ENCODE data around the gene ZNF846.
A peak's percentile ranks its signal among the peaks of the same experiment; 100 is the strongest.

ZNF846 gene

GRCh38 chr19:9768175-9769112, at the start of gene ZNF846:
Gene ZNF846, minus strand, starts transcription at chr19:9768738. Its CDS starts 3,788 bp downstream, at chr19:9764950.
- Histone ChIP-seq H3K36me3 (ENCODE audit: control insufficient read depth in 1 of 2, insufficient read depth in 2 of 2, low read length in 2 of 2) (no peaks in the 10 kb centered on the region), H3K27ac (ENCODE audit: low read depth, low read length) (peak within 1 kb of the TSS; percentile 93), H3K9me3 (ENCODE audit: control insufficient read depth in 1 of 2, low read length in 2 of 2) (peaks cover under 1 to 3% of the 10 kb centered on the region in 2 donors), H3K4me3 (ENCODE audit: low read depth in 1 of 2, low read length in 2 of 2) (peak within 1 kb of the TSS; percentile 85 to 97), H3K9ac (ENCODE audit: low read depth in 1 of 2, low read length in 2 of 2) (peak within 1 kb of the TSS; percentile 90 to 95), H3K27me3 (ENCODE audit: control insufficient read depth in 1 of 2, insufficient read depth in 2 of 2, low read length in 2 of 2) (no peaks in the 10 kb centered on the region), H3K4me1 (ENCODE audit: control insufficient read depth in 1 of 2, insufficient read depth in 2 of 2, low read length in 2 of 2) (peaks cover 0 to 11% of the 10 kb centered on the region in 2 donors)

- H3K4me1 ChIP-seq (ENCODE audit: control insufficient read depth in 1 of 2, insufficient read depth in 2 of 2, low read length in 2 of 2): peaks cover 17 to 20% of the 10 kb centered on the region in 2 donors
- peak overlapping the region; percentile 99 for H3K27ac ChIP-seq (ENCODE audit: low read depth, low read length)
- no peaks in the 10 kb centered on the region for H3K27me3 ChIP-seq (ENCODE audit: control insufficient read depth in 1 of 2, insufficient read depth in 2 of 2, low read length in 2 of 2)
- H3K9me3 ChIP-seq (ENCODE audit: control insufficient read depth in 1 of 2, low read length in 2 of 2): peaks cover 0 to 3% of the 10 kb centered on the region in 2 donors
- peak overlapping the region; percentile 74 to 90 for H3K4me3 ChIP-seq (ENCODE audit: low read depth in 1 of 2, low read length in 2 of 2)
- H3K36me3 ChIP-seq (ENCODE audit: control insufficient read depth in 1 of 2, insufficient read depth in 2 of 2, low read length in 2 of 2): peaks cover 0 to 4% of the 10 kb centered on the region in 2 donors
- H3K9ac ChIP-seq (ENCODE audit: low read depth in 1 of 2, low read length in 2 of 2): peak overlapping the region; percentile 88 to 94
Observed at GRCh38 chr19:9818175-9818733, 49.7 kb upstream of the ZNF846 start.

- Histone ChIP-seq H3K4me3 (ENCODE audit: low read depth in 1 of 2, low read length in 2 of 2) (no peak overlapping the region), H3K9ac (ENCODE audit: low read depth in 1 of 2, low read length in 2 of 2) (no peak overlapping the region), H3K9me3 (ENCODE audit: control insufficient read depth in 1 of 2, low read length in 2 of 2) (peaks cover 0 to 3% of the 10 kb centered on the region in 2 donors), H3K4me1 (ENCODE audit: control insufficient read depth in 1 of 2, insufficient read depth in 2 of 2, low read length in 2 of 2) (no peaks in the 10 kb centered on the region), H3K27ac (ENCODE audit: low read depth, low read length) (no peak overlapping the region), H3K36me3 (ENCODE audit: control insufficient read depth in 1 of 2, insufficient read depth in 2 of 2, low read length in 2 of 2) (peaks cover 13 to 49% of the 10 kb centered on the region in 2 donors), H3K27me3 (ENCODE audit: control insufficient read depth in 1 of 2, insufficient read depth in 2 of 2, low read length in 2 of 2) (no peaks in the 10 kb centered on the region)
Observed at GRCh38 chr19:9811139-9811538, 42.6 kb upstream of the ZNF846 start.

GRCh38 chr19:9808855-9809824, 40.6 kb upstream of the ZNF846 start:
- Histone ChIP-seq H3K27ac (ENCODE audit: low read depth, low read length) (no peak overlapping the region), H3K9ac (ENCODE audit: low read depth in 1 of 2, low read length in 2 of 2) (no peak overlapping the region), H3K27me3 (ENCODE audit: control insufficient read depth in 1 of 2, insufficient read depth in 2 of 2, low read length in 2 of 2) (no peaks in the 10 kb centered on the region), H3K4me3 (ENCODE audit: low read depth in 1 of 2, low read length in 2 of 2) (no peak overlapping the region), H3K4me1 (ENCODE audit: control insufficient read depth in 1 of 2, insufficient read depth in 2 of 2, low read length in 2 of 2) (no peaks in the 10 kb centered on the region), H3K36me3 (ENCODE audit: control insufficient read depth in 1 of 2, insufficient read depth in 2 of 2, low read length in 2 of 2) (peaks cover 13 to 49% of the 10 kb centered on the region in 2 donors), H3K9me3 (ENCODE audit: control insufficient read depth in 1 of 2, low read length in 2 of 2) (no peaks in the 10 kb centered on the region)

GRCh38 chr19:9806803-9807202, 38.3 kb upstream of the ZNF846 start:
- H3K36me3 ChIP-seq (ENCODE audit: control insufficient read depth in 1 of 2, insufficient read depth in 2 of 2, low read length in 2 of 2): peaks cover 13 to 52% of the 10 kb centered on the region in 2 donors
- H3K4me3 ChIP-seq (ENCODE audit: low read depth in 1 of 2, low read length in 2 of 2): no peak overlapping the region
- H3K4me1 ChIP-seq (ENCODE audit: control insufficient read depth in 1 of 2, insufficient read depth in 2 of 2, low read length in 2 of 2): no peaks in the 10 kb centered on the region
- no peak overlapping the region for H3K27ac ChIP-seq (ENCODE audit: low read depth, low read length)
- no peak overlapping the region for H3K9ac ChIP-seq (ENCODE audit: low read depth in 1 of 2, low read length in 2 of 2)
- no peaks in the 10 kb centered on the region for H3K9me3 ChIP-seq (ENCODE audit: control insufficient read depth in 1 of 2, low read length in 2 of 2)
- H3K27me3 ChIP-seq (ENCODE audit: control insufficient read depth in 1 of 2, insufficient read depth in 2 of 2, low read length in 2 of 2): no peaks in the 10 kb centered on the region

- no peak overlapping the region for H3K9ac ChIP-seq (ENCODE audit: low read depth in 1 of 2, low read length in 2 of 2)
- H3K4me1 ChIP-seq (ENCODE audit: control insufficient read depth in 1 of 2, insufficient read depth in 2 of 2, low read length in 2 of 2): no peaks in the 10 kb centered on the region
- no peaks in the 10 kb centered on the region for H3K9me3 ChIP-seq (ENCODE audit: control insufficient read depth in 1 of 2, low read length in 2 of 2)
- H3K27me3 ChIP-seq (ENCODE audit: control insufficient read depth in 1 of 2, insufficient read depth in 2 of 2, low read length in 2 of 2): no peaks in the 10 kb centered on the region
- no peak overlapping the region for H3K4me3 ChIP-seq (ENCODE audit: low read depth in 1 of 2, low read length in 2 of 2)
- H3K27ac ChIP-seq (ENCODE audit: low read depth, low read length): no peak overlapping the region
- peaks cover 0 to 16% of the 10 kb centered on the region in 2 donors for H3K36me3 ChIP-seq (ENCODE audit: control insufficient read depth in 1 of 2, insufficient read depth in 2 of 2, low read length in 2 of 2)
Observed at GRCh38 chr19:9801976-9802375, 33.4 kb upstream of the ZNF846 start.

DNA sequence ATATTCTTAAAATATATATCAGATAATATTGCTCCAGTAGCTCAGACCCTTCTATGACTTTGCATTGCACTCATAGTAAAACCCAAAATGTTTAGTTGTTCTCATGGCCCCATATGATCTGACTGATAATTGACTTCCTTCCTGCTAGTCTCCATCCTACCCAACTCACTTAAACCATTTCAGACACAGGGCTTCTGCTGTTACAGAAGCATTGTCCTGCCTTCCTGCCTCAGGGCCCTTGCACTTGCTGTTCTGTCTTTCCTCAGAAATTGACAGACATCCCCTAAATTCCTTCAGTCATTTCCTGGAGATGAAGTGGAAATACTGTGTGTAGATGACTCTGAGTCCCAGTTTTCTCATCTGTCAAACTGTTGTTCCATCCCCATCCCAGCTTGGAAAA, 30.6 kb upstream of the ZNF846 start:
- Histone ChIP-seq H3K9ac (ENCODE audit: low read depth in 1 of 2, low read length in 2 of 2) (no peak overlapping the region), H3K4me1 (ENCODE audit: control insufficient read depth in 1 of 2, insufficient read depth in 2 of 2, low read length in 2 of 2) (peaks cover 0 to 4% of the 10 kb centered on the region in 2 donors), H3K27me3 (ENCODE audit: control insufficient read depth in 1 of 2, insufficient read depth in 2 of 2, low read length in 2 of 2) (no peaks in the 10 kb centered on the region), H3K36me3 (ENCODE audit: control insufficient read depth in 1 of 2, insufficient read depth in 2 of 2, low read length in 2 of 2) (peaks cover 0 to 5% of the 10 kb centered on the region in 2 donors), H3K9me3 (ENCODE audit: control insufficient read depth in 1 of 2, low read length in 2 of 2) (no peaks in the 10 kb centered on the region), H3K4me3 (ENCODE audit: low read depth in 1 of 2, low read length in 2 of 2) (no peak overlapping the region), H3K27ac (ENCODE audit: low read depth, low read length) (no peak overlapping the region)

- Histone ChIP-seq H3K9ac (ENCODE audit: low read depth in 1 of 2, low read length in 2 of 2) (no peak overlapping the region), H3K4me1 (ENCODE audit: control insufficient read depth in 1 of 2, insufficient read depth in 2 of 2, low read length in 2 of 2) (peaks cover 0 to 4% of the 10 kb centered on the region in 2 donors), H3K4me3 (ENCODE audit: low read depth in 1 of 2, low read length in 2 of 2) (no peak overlapping the region), H3K9me3 (ENCODE audit: control insufficient read depth in 1 of 2, low read length in 2 of 2) (no peaks in the 10 kb centered on the region), H3K36me3 (ENCODE audit: control insufficient read depth in 1 of 2, insufficient read depth in 2 of 2, low read length in 2 of 2) (no peaks in the 10 kb centered on the region), H3K27ac (ENCODE audit: low read depth, low read length) (no peak overlapping the region), H3K27me3 (ENCODE audit: control insufficient read depth in 1 of 2, insufficient read depth in 2 of 2, low read length in 2 of 2) (no peaks in the 10 kb centered on the region)
Observed at GRCh38 chr19:9797871-9798270, 29.3 kb upstream of the ZNF846 start.

GRCh38 chr19:9796113-9796773, 27.7 kb upstream of the ZNF846 start:
- Histone ChIP-seq H3K9me3 (ENCODE audit: control insufficient read depth in 1 of 2, low read length in 2 of 2) (no peaks in the 10 kb centered on the region), H3K4me1 (ENCODE audit: control insufficient read depth in 1 of 2, insufficient read depth in 2 of 2, low read length in 2 of 2) (peaks cover 0 to 4% of the 10 kb centered on the region in 2 donors), H3K4me3 (ENCODE audit: low read depth in 1 of 2, low read length in 2 of 2) (no peak overlapping the region), H3K27me3 (ENCODE audit: control insufficient read depth in 1 of 2, insufficient read depth in 2 of 2, low read length in 2 of 2) (no peaks in the 10 kb centered on the region), H3K36me3 (ENCODE audit: control insufficient read depth in 1 of 2, insufficient read depth in 2 of 2, low read length in 2 of 2) (no peaks in the 10 kb centered on the region), H3K27ac (ENCODE audit: low read depth, low read length) (no peak overlapping the region), H3K9ac (ENCODE audit: low read depth in 1 of 2, low read length in 2 of 2) (no peak overlapping the region)

Data from duodenal mucosa (tissue), 2 donors.